OCI-LY1 (cell line): ENCODE results near the gene HS3ST1.

Experiments
- CTCF ChIP-seq: fragments of 200-600 bp; sonication (generic), shearing (Covaris generic); IDR thresholded peaks from 2 replicates; pipeline ENCODE4 v1.5.1; 2017; ENCODE audit warnings: mild to moderate bottlenecking, antibody characterized with exemption, low read length, moderate library complexity, mixed read lengths
- EZH2 ChIP-seq: fragments of 200-600 bp; sonication (generic), shearing (Covaris generic); IDR thresholded peaks from 2 replicates; pipeline ENCODE4 v1.8.0; 2017; ENCODE audit warnings: borderline replicate concordance, mixed run types, mild to moderate bottlenecking, antibody characterized with exemption, low read length, moderate library complexity, mixed read lengths

GRCh38 chr4:11451716-11452115, 23.0 kb upstream of the HS3ST1 start:
- TF ChIP-seq CTCF (no peak), EZH2 (no peak)
